Measurements from ENCODE around the gene KLHL17.
A peak's percentile ranks its signal among the peaks of the same experiment; 100 is the strongest.

KLHL17 gene

GRCh38 chr1:960363-961131 lies at the start of gene KLHL17:
Gene KLHL17 (plus strand): TSS chr1:960584. CDS start chr1:960694, 110 bp downstream.
- no peak for TF ChIP-seq ZNF274 (IDR thresholded peaks at IDR 0.05; ENCODE audit: low read depth, low read length)
- peak within 1 kb of the TSS; percentile 70 for H3K4me3 ChIP-seq (ENCODE audit: low read length)

GRCh38 chr1:910881-911721 lies 49.3 kb upstream of the KLHL17 start:
- H3K4me3 ChIP-seq (ENCODE audit: low read length), result no peak overlapping the region
- no peak for TF ChIP-seq ZNF274 (IDR thresholded peaks at IDR 0.05; ENCODE audit: low read depth, low read length)

GRCh38 chr1:911875-912739 lies 48.3 kb upstream of the KLHL17 start:
- H3K4me3 ChIP-seq (ENCODE audit: low read length), result no peak overlapping the region
- TF ChIP-seq ZNF274 (IDR thresholded peaks at IDR 0.05; ENCODE audit: low read depth, low read length), result no peak

DNA sequence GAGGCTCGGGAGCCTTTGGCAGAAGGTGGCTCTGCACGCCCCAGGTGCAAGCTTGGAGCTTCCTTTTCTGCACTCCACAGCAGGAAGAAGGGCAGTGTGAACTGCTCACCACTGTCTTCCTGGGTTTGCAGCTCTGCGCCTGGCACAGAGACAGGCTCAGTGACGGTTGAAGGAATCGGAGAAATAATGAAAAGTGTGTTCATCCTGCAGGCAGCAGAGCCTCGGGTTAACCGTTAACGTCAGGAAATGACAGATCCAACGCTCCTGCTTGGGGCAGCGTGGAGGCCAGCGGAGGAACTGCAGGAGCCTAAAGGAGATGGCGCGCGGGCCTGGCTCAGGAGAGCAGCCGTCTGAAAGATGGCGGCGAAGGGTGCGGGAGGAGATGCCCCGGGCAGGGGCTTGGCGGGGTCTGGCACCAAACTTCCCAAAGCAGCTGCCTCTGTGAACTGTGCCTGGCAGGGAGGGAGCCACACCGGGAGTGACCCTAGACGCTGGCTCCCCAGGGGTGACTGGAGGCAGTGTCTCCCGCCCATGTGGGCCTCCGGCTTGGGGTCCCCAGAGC lies 47.6 kb upstream of the KLHL17 start:
- H3K4me3 ChIP-seq (ENCODE audit: low read length), result no peak overlapping the region

DNA sequence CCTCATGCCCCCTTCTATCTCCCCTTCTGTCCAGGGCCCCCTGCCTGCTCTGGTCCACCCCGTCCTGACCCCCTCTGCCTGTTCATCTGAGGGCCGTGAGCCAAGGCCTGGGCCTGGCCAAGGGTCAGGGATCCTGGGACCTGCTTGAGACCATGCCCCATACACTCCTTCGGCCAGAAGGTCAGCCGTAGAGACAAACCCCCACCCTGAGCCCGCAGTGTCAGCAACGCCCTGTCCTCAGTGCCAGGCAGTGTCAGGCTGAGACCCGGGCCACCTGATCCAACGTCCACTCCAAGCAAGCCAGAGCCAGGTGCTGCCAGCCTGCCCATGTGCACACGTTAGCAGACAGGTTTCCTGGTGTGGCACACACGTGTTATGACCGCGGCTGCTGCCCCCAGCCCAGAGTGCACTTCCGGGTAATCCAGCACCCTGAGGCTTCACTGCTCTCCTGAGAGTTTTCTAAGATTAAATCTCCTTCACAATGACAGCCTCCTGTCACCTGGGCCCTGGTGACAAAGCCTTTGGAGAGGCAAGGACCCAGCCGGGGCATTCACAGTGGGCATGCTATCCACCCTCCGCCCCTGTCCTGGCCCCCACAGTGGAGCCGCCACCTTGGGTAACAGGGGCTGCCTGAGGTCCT lies 46.8 kb upstream of the KLHL17 start:
- TF ChIP-seq ZNF274 (IDR thresholded peaks at IDR 0.05; ENCODE audit: low read depth, low read length), result no peak
- H3K4me3 ChIP-seq (ENCODE audit: low read length), result no peak overlapping the region

More for the DNA sequence above, 47.6 kb upstream of the KLHL17 start:
- TF ChIP-seq ZNF274 (IDR thresholded peaks at IDR 0.05; ENCODE audit: low read depth, low read length), result no peak

DNA sequence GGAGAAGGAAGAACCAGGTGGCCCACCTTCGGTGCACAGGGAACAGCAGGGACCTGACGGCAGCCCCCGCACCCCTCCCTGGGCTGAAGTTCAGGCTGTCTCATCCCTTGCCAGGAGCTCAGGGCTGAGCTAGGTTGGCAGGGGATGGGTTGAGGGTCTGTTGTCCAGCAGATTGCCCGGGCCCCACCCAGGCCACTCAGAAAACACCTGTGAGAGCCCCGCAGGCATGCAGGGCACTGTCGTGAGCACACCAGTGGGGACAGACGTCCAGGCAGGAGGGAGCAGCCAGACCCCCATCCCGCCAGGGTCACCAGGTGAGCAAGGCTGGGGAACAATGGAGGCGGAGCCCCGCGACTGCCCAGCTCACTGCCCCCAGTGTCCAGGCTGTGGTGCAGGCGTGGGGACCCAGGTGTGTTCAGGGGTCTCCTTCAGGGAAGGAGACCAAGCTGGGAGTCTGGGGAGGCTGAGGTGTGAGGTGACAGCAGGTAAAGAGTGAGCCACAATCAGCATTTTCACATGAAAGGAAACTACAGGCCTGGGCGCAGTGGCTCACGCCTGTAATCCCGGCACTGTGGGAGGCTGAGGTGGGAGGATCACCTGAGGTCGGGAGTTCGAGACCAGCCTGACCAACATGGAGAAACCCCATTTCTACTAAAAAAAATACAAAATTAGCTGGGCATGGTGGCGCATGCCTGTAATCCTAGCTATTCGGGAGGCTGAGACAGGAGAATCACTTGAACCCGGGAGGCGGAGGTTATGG lies 46.1 kb upstream of the KLHL17 start:
- no peak overlapping the region for H3K4me3 ChIP-seq (ENCODE audit: low read length)
- no peak for TF ChIP-seq ZNF274 (IDR thresholded peaks at IDR 0.05; ENCODE audit: low read depth, low read length)

- H3K4me3 ChIP-seq (ENCODE audit: low read length), result no peak overlapping the region
- TF ChIP-seq ZNF274 (IDR thresholded peaks at IDR 0.05; ENCODE audit: low read depth, low read length), result no peak
Measured at GRCh38 chr1:914891-915280, 45.5 kb upstream of the KLHL17 start.

GRCh38 chr1:915295-916172 lies 44.9 kb upstream of the KLHL17 start:
- H3K4me3 ChIP-seq (ENCODE audit: low read length), result no peak overlapping the region
- TF ChIP-seq ZNF274 (IDR thresholded peaks at IDR 0.05; ENCODE audit: low read depth, low read length), result no peak

- no peak for TF ChIP-seq ZNF274 (IDR thresholded peaks at IDR 0.05; ENCODE audit: low read depth, low read length)
- H3K4me3 ChIP-seq (ENCODE audit: low read length), result no peak overlapping the region
Measured at GRCh38 chr1:916173-917075, 44.0 kb upstream of the KLHL17 start.

DNA sequence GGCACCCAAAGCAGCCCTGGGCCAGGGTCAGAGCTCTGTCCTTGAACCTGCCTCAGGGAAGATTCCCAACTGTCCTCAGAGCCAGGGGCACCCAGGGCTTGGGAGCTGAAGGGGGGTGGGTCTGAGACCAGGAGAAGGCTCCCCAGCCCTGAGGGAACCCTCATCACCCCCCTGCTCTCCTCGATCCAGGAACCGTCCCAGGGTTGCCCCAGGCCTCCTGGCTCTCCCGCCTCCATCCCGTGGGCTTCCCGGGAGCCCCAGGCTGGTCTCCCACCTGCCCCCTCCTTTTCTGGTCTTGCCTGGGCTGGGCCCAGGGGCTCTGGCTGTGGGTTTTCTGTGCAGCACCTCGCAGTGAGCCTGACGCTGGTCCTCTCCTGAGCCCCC lies 43.3 kb upstream of the KLHL17 start:
- no peak overlapping the region for H3K4me3 ChIP-seq (ENCODE audit: low read length)
- TF ChIP-seq ZNF274 (IDR thresholded peaks at IDR 0.05; ENCODE audit: low read depth, low read length), result no peak

Data from GM08714 (cell line).